H1 (cell line): ENCODE results near the gene PACSIN1. TPM values are rescaled to one million over a fixed set of nuclear protein-coding genes. Genes with fewer than 3 reads are reported as not detected.

Experiments
- CTCF ChIA-PET: fragments of 300-600 bp; sonication (Branson Sonifier 250); formaldehyde crosslinking; loops from one replicate; lab custom pipeline; 2021; ENCODE audit not compliant: partially characterized antibody; lab: Charles Lee
- POLR2A ChIA-PET: fragments of 300-600 bp; sonication (Branson Sonifier 250); formaldehyde crosslinking; loops from one replicate; lab custom pipeline; 2021; ENCODE audit warnings: inconsistent platforms; ENCODE audit not compliant: partially characterized antibody; lab: Charles Lee
- DNase-seq, 2 experiments: peaks; one replicate each; pipeline versions ENCODE4 v3.0.0 to v3.0.0-alpha.2; 2010 to 2022; ENCODE audit warnings: low spot score in 2 of 2, low read depth in 1 of 2, mixed read lengths in 1 of 2
- FAIRE-seq: peaks from 2 replicates; lab custom pipeline; 2011; peaks lifted over from hg19 to GRCh38; lab: Jason Lieb, UNC
- H2AFZ ChIP-seq: 2 replicates; pipeline ENCODE4 v1.8.1; 2012; ENCODE audit warnings: low read length, inconsistent platforms
- H2AK5ac ChIP-seq: 2 replicates; pipeline ENCODE4 v1.6.1; 2013; ENCODE audit warnings: low read depth, low read length
- H2BK120ac ChIP-seq: replicated peaks from 2 replicates; pipeline ENCODE3; 2013; ENCODE audit warnings: low read depth, low read length, inconsistent platforms
- H2BK12ac ChIP-seq: 2 replicates; pipeline ENCODE4 v1.6.1; 2013; ENCODE audit warnings: low read depth, low read length
- H2BK15ac ChIP-seq: 2 replicates; pipeline ENCODE4 v1.6.1; 2013; ENCODE audit warnings: low read length
- H2BK20ac ChIP-seq: 2 replicates; pipeline ENCODE4 v1.6.1; 2013; ENCODE audit warnings: low read length
- H2BK5ac ChIP-seq: 2 replicates; pipeline ENCODE4 v1.6.1; 2013; ENCODE audit warnings: low read depth, low read length
- H3K14ac ChIP-seq: 2 replicates; pipeline ENCODE4 v1.6.1; 2013; ENCODE audit warnings: inconsistent platforms; ENCODE audit not compliant: insufficient read length
- H3K18ac ChIP-seq: 2 replicates; pipeline ENCODE4 v1.6.1; 2013; ENCODE audit warnings: low read length; ENCODE audit errors: extremely low read depth
- H3K23ac ChIP-seq: 2 replicates; pipeline ENCODE4 v1.6.1; 2013; ENCODE audit warnings: inconsistent platforms; ENCODE audit not compliant: insufficient read length
- H3K23me2 ChIP-seq: 2 replicates; pipeline ENCODE4 v1.6.1; 2013; ENCODE audit warnings: low read depth, low read length
- H3K27ac ChIP-seq: 2 replicates; pipeline ENCODE4 v1.6.1; 2011; ENCODE audit warnings: low read depth, low read length, inconsistent platforms
- H3K27me3 ChIP-seq, 4 experiments: replicated peaks in 1 of 4; 1 replicate in 1 of 4; 2 replicates in 3 of 4; pipeline versions ENCODE4 v1.6.1 to v1.8.1; 2011 to 2013; ENCODE audit warnings: low read length in 3 of 4, mild to moderate bottlenecking in 3 of 4, inconsistent platforms in 2 of 4, mixed read lengths in 2 of 4, moderate library complexity in 1 of 4; ENCODE audit not compliant: control insufficient read depth in 3 of 4, insufficient read depth in 3 of 4; ENCODE audit errors: extremely low read depth in 1 of 4
- H3K36me3 ChIP-seq, 4 experiments: 2 replicates each; pipeline versions ENCODE4 v1.6.1 to v1.8.1; 2011 to 2013; ENCODE audit warnings: mild to moderate bottlenecking in 4 of 4, low read length in 3 of 4, moderate library complexity in 2 of 4, control low read depth in 1 of 4, inconsistent platforms in 1 of 4; ENCODE audit not compliant: insufficient read depth in 4 of 4, control insufficient read depth in 2 of 4
- H3K4ac ChIP-seq: replicated peaks from 2 replicates; pipeline ENCODE3; 2013; ENCODE audit warnings: low read length, low read depth, mixed read lengths, inconsistent platforms; ENCODE audit not compliant: insufficient read length
- H3K4me1 ChIP-seq, 4 experiments: replicated peaks in 1 of 4; 1 replicate in 1 of 4; 2 replicates in 3 of 4; pipeline versions ENCODE4 v1.6.1 to v1.8.1; 2011 to 2013; ENCODE audit warnings: low read length in 3 of 4, inconsistent platforms in 2 of 4, mixed read lengths in 1 of 4; ENCODE audit not compliant: insufficient read depth in 4 of 4, control insufficient read depth in 3 of 4
- H3K4me2 ChIP-seq, 2 experiments: 2 replicates each; pipeline versions ENCODE4 v1.6.1 to v1.8.1; 2011 to 2013; ENCODE audit warnings: low read depth in 2 of 2, low read length in 2 of 2, control low read depth in 1 of 2, inconsistent platforms in 1 of 2, mild to moderate bottlenecking in 1 of 2; ENCODE audit not compliant: insufficient read depth in 1 of 2
- H3K4me3 ChIP-seq, 4 experiments: fragments of 200-600, 300-600 bp in 1 of 4; sonication (generic), shearing (Covaris generic), sonication (Bioruptor Twin) in 1 of 4; 2 replicates each; pipeline versions ENCODE4 v1.5.1 to v1.8.1; 2011 to 2016; ENCODE audit warnings: low read length in 4 of 4, low read depth in 3 of 4, control low read depth in 2 of 4, inconsistent platforms in 2 of 4, mild to moderate bottlenecking in 2 of 4, mixed read lengths in 1 of 4, moderate library complexity in 1 of 4; ENCODE audit not compliant: insufficient read depth in 2 of 4; ENCODE audit errors: extremely low read depth in 1 of 4
- H3K56ac ChIP-seq: replicated peaks from 2 replicates; pipeline ENCODE3; 2013; ENCODE audit warnings: low read depth, mild to moderate bottlenecking, mixed read lengths, low read length, inconsistent platforms; ENCODE audit not compliant: insufficient read length
- H3K79me1 ChIP-seq: 2 replicates; pipeline ENCODE4 v1.6.1; 2013; ENCODE audit warnings: low read depth, low read length, control low read depth
- H3K79me2 ChIP-seq, 2 experiments: 2 replicates each; pipeline versions ENCODE4 v1.6.1 to v1.8.1; 2012 to 2013; ENCODE audit warnings: low read length in 2 of 2, mild to moderate bottlenecking in 2 of 2, inconsistent platforms in 1 of 2; ENCODE audit not compliant: insufficient read depth in 2 of 2, control insufficient read depth in 1 of 2
- H3K9ac ChIP-seq, 4 experiments: replicated peaks in 1 of 4; 1 replicate in 1 of 4; 2 replicates in 3 of 4; pipeline versions ENCODE4 v1.6.1 to v1.8.1; 2011 to 2013; ENCODE audit warnings: low read depth in 3 of 4, low read length in 3 of 4, control low read depth in 2 of 4, mild to moderate bottlenecking in 2 of 4, moderate library complexity in 2 of 4, inconsistent platforms in 1 of 4; ENCODE audit errors: extremely low read depth in 1 of 4
- H3K9me3 ChIP-seq, 2 experiments: 2 replicates each; pipeline versions ENCODE4 v1.6.1 to v1.8.1; 2012 to 2013; ENCODE audit warnings: mild to moderate bottlenecking in 2 of 2, moderate library complexity in 2 of 2, control low read depth in 1 of 2, inconsistent platforms in 1 of 2, low read depth in 1 of 2, low read length in 1 of 2, mixed read lengths in 1 of 2; ENCODE audit not compliant: insufficient read depth in 2 of 2
- H4K20me1 ChIP-seq, 2 experiments: replicated peaks in 1 of 2; 2 replicates each; pipeline versions ENCODE3 to v1.8.1; 2011 to 2013; ENCODE audit warnings: inconsistent platforms in 2 of 2, low read length in 2 of 2, mild to moderate bottlenecking in 1 of 2; ENCODE audit not compliant: insufficient read depth in 2 of 2, control insufficient read depth in 1 of 2
- H4K5ac ChIP-seq: 2 replicates; pipeline ENCODE4 v1.6.1; 2013; ENCODE audit warnings: low read length, low read depth, mixed read lengths, inconsistent platforms; ENCODE audit not compliant: insufficient read length
- H4K8ac ChIP-seq: 2 replicates; pipeline ENCODE4 v1.8.0; 2013; ENCODE audit warnings: mild to moderate bottlenecking, moderate library complexity, low read length, inconsistent platforms; ENCODE audit not compliant: insufficient read depth; ENCODE audit errors: extremely low read depth
- H4K91ac ChIP-seq: replicated peaks from 2 replicates; pipeline ENCODE3; 2013; ENCODE audit warnings: low read length, mixed read lengths, inconsistent platforms; ENCODE audit not compliant: insufficient read length
- EP300 ChIP-seq, 2 experiments: IDR thresholded peaks; 1 replicate in 1 of 2; 2 replicates in 1 of 2; pipeline ENCODE4 v1.6.1; 2011 to 2012; ENCODE audit warnings: low read depth in 2 of 2, low read length in 2 of 2, mild to moderate bottlenecking in 2 of 2, borderline replicate concordance in 1 of 2, inconsistent platforms in 1 of 2, moderate library complexity in 1 of 2
- HDAC2 ChIP-seq, 2 experiments: fragments of 300-600 bp in 1 of 2; sonication (generic) in 1 of 2; IDR thresholded peaks; 2 replicates each; pipeline ENCODE4 v1.6.1; 2011 to 2012; ENCODE audit warnings: low read depth in 2 of 2, low read length in 2 of 2, mild to moderate bottlenecking in 2 of 2, moderate library complexity in 2 of 2, borderline replicate concordance in 1 of 2, inconsistent platforms in 1 of 2
- RXRA ChIP-seq: IDR thresholded peaks from 2 replicates; pipeline ENCODE4 v1.6.1; 2011; ENCODE audit warnings: low read depth, mild to moderate bottlenecking, low read length, moderate library complexity; ENCODE audit not compliant: insufficient read depth
- SP2 ChIP-seq: IDR thresholded peaks from 2 replicates; pipeline ENCODE4 v1.6.1; 2012; ENCODE audit warnings: mild to moderate bottlenecking, low read length, inconsistent platforms
- TBP ChIP-seq: IDR thresholded peaks from 2 replicates; pipeline ENCODE4 v1.6.1; 2011; ENCODE audit warnings: low read depth, low read length, improper control_type of control experiment
- WGBS, 2 experiments: shearing (Covaris generic) in 1 of 2; methylation state at CpG; one replicate each; pipeline versions ENCODE4 v1.1.6 to v1.1.7; 2013 to 2015; ENCODE audit warnings: low lambda C conversion rate in 2 of 2, mixed read lengths in 2 of 2, inconsistent platforms in 1 of 2, low coverage in 1 of 2, missing lambda C conversion rate in 1 of 2; ENCODE audit not compliant: insufficient replicate concordance in 2 of 2, insufficient coverage in 1 of 2, insufficient read length in 1 of 2; ENCODE audit errors: extremely low coverage in 1 of 2, missing lambda C conversion rate in 1 of 2; 5-methylcytosine and 5-hydroxymethylcytosine counted together
- polyA plus RNA-seq, 7 experiments: library from polyadenylated mRNA; depleted of rRNA in 3 of 7; stranded (reverse) in 5 of 7; unstranded in 2 of 7; fragments of >200 nt in 5 of 7; fragments of 200-250 nt in 2 of 7; gene quantifications; 1 replicate in 5 of 7; 2 replicates in 1 of 7; 4 replicates in 1 of 7; pipeline versions ENCODE4 v1.2.1 to v1.2.3, GENCODE V29; 2011 to 2013; ENCODE audit warnings: missing spikeins in 2 of 7, mixed read lengths in 2 of 7
- total RNA-seq: library from RNA; stranded (reverse); fragmentation: NEBNext Ultra II Directional; extraction: Animal tissue kit (Norgen Biotek cat#: 25700); gene quantifications from 2 replicates; pipeline ENCODE4 v1.2.1, GENCODE V29; 2021

The PACSIN1 gene
- total and polyA plus RNA-seq, 2 of the 8 experiments (the other 6 are each of a cell fraction or from before 2014, with no cell fraction given): 5.9 to 11.1 TPM

DNA sequence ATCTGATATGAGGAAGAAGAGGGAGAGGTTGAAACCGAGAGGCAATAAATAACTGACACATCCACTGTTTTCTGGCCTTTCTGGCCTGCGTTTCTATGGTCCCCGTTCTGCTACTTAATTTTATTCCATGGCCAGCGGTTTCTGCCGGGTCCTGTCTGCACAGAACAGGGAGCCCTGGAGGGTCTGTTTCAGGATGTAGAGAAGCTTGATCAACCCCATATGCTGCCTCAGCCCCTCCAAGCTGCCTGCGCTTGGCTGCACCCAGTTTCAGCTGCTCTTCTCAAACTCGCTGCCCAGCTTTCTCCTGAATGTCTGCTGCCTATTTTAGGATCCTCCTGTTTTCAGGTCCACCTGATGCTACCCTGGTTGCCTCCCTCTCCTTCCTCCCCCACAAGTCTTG is 18.5 kb upstream of the PACSIN1 start:
- H4K5ac ChIP-seq: no peak overlapping the region
- no peaks in the 10 kb centered on the region for H3K23me2 ChIP-seq
- H2BK120ac ChIP-seq: no peak overlapping the region
- H3K14ac ChIP-seq: no peak overlapping the region
- H4K20me1 ChIP-seq: no peaks in the 10 kb centered on the region
- H3K27ac ChIP-seq: no peak overlapping the region
- H2BK15ac ChIP-seq: peak overlapping the region; percentile 72; the same call in 1 of the 2 replicates
- H3K56ac ChIP-seq: no peak overlapping the region
- H3K79me1 ChIP-seq: no peaks in the 10 kb centered on the region; the same call in 1 of the 2 replicates
- no peak overlapping the region for H4K8ac ChIP-seq
- H3K4me3 ChIP-seq: no peak overlapping the region
- H3K9ac ChIP-seq: no peak overlapping the region
- FAIRE-seq (no peak), DNase-seq (no peak)
- no peaks in the 10 kb centered on the region for H3K79me2 ChIP-seq
- no peak overlapping the region for H3K18ac ChIP-seq
- 0 out of 2 replicates have a peak overlapping the region, but pooled peaks have one; percentile 24 for H2BK5ac ChIP-seq
- ChIA-PET POLR2A (interaction anchor here (1.0 to 4.5 kb wide), 7 partner anchors 10 to 67 kb away, joined by 3 to 35 read pairs (median 4); partner anchors contain the start of gene RPS10), CTCF (interaction anchor here (0.7 to 5.7 kb wide), 9 partner anchors 8 to 284 kb away, joined by 3 to 31 read pairs (median 3); no protein-coding TSS in a partner anchor)
- no peaks in the 10 kb centered on the region for H3K36me3 ChIP-seq
- 0 out of 2 replicates have a peak overlapping the region, but pooled peaks have one; percentile 39 for H2AK5ac ChIP-seq
- peaks cover 0 to 5% (median 0%) of the 10 kb centered on the region in 4 experiments; a peak in 2 of 7 replicates for H3K4me1 ChIP-seq
- no peak overlapping the region for H3K23ac ChIP-seq
- TF ChIP-seq RXRA (no peak), SP2 (no peak), TBP (no peak), HDAC2 (IDR thresholded peaks at IDR 0.05; ENCODE audit: borderline replicate concordance in 1 of 2, low read depth in 2 of 2, low read length in 2 of 2) (no peak), EP300 (IDR thresholded peaks at IDR 0.05; ENCODE audit: borderline replicate concordance in 1 of 2, low read depth in 2 of 2, low read length in 2 of 2) (no peak)
- no peak overlapping the region for H3K4ac ChIP-seq
- no peak overlapping the region for H4K91ac ChIP-seq
- no peaks in the 10 kb centered on the region for H3K27me3 ChIP-seq
- H2AFZ ChIP-seq: peak overlapping the region; percentile 94
- H3K9me3 ChIP-seq: 0 out of 4 replicates have a peak, but pooled peaks cover 0 to 5% of the 10 kb centered on the region in 2 experiments
- H2BK12ac ChIP-seq: peak overlapping the region; percentile 87; the same call in 1 of the 2 replicates
- 88 to 100% methylated on average over 1 to 7 of the region's 7 CpGs for WGBS, 2 experiments
- H3K4me2 ChIP-seq: no peak overlapping the region
- H2BK20ac ChIP-seq: no peak overlapping the region
